ENCODE measurements around the gene FBP2.

- TF ChIP-seq CTCF (conservative IDR thresholded peaks at IDR 0.05; ENCODE audit: low read depth in 2 of 2) (no peak), NANOG (IDR thresholded peaks at IDR 0.05; ENCODE audit: borderline replicate concordance) (no peak), POLR2AphosphoS5 (IDR thresholded peaks at IDR 0.05; ENCODE audit: low read depth) (no peak), EZH2phosphoT487 (IDR thresholded peaks at IDR 0.05; ENCODE audit: unreplicated experiment) (no peak), REST (IDR thresholded peaks at IDR 0.05; ENCODE audit: unreplicated experiment) (no peak), EZH2 (IDR thresholded peaks at IDR 0.05; ENCODE audit: low read depth, unreplicated experiment) (no peak), CREB1 (CRISPR knock-in tag; IDR thresholded peaks at IDR 0.05; ENCODE audit: low read depth) (no peak)
These were observed 38.0 kb upstream of the FBP2 start for GRCh38 chr9:94631599-94631998.
